T-helper 1 cell (primary cell): Measurements from ENCODE around the gene TAF3.

Experiments
- DNase-seq, 5 donors: peaks; one replicate each; pipeline ENCODE4 v3.0.0-alpha.2; 2012 to 2020

Gene TAF3

GRCh38 chr10:8049045-8049864 is 230.9 kb downstream of the TAF3 start:
- no peak for DNase-seq

GRCh38 chr10:8049865-8050555 is 231.7 kb downstream of the TAF3 start:
- no peak for DNase-seq

- DNase-seq = no peak
Measured at GRCh38 chr10:8050556-8051108, 232.3 kb downstream of the TAF3 start.

GRCh38 chr10:8051109-8051821 is 233.0 kb downstream of the TAF3 start:
- DNase-seq = no peak

GRCh38 chr10:8051851-8052257 is 233.5 kb downstream of the TAF3 start:
- no peak for DNase-seq

- peak in 1 of 5 donors; percentile 50 for DNase-seq
Measured at GRCh38 chr10:8052341-8052955, 234.1 kb downstream of the TAF3 start.

GRCh38 chr10:8052956-8053445 is 234.7 kb downstream of the TAF3 start:
- DNase-seq = no peak

- DNase-seq = peak; percentile 87 to 93 (median 90)
Measured at GRCh38 chr10:8053446-8054243, 235.3 kb downstream of the TAF3 start.

GRCh38 chr10:8054244-8054493 is 235.9 kb downstream of the TAF3 start:
- DNase-seq = no peak

- DNase-seq = peak; percentile 78 to 92 (median 81)
Measured at GRCh38 chr10:8054494-8055407, 236.4 kb downstream of the TAF3 start, which contains the start of gene GATA3. Gene GATA3, plus strand, starts transcription at chr10:8054688. Its CDS starts 968 bp downstream, at chr10:8055656.

GRCh38 chr10:8055420-8056349 is 237.4 kb downstream of the TAF3 start:
- DNase-seq = peak in 1 of 5 donors; percentile 51

GRCh38 chr10:8056378-8056777 is 238.1 kb downstream of the TAF3 start:
- no peak for DNase-seq

GRCh38 chr10:8056871-8057331 is 238.6 kb downstream of the TAF3 start:
- peak in 1 of 5 donors; percentile 86 for DNase-seq

GRCh38 chr10:8057636-8058273 is 239.4 kb downstream of the TAF3 start:
- DNase-seq = no peak

- no peak for DNase-seq
Measured at GRCh38 chr10:8058274-8059111, 240.2 kb downstream of the TAF3 start.

- no peak for DNase-seq
Measured at GRCh38 chr10:8059191-8059936, 241.1 kb downstream of the TAF3 start.
